Peyer's patch (tissue), 4 donors: ENCODE results near the gene CSTB. TPM values are rescaled to one million over a fixed set of nuclear protein-coding genes. Genes with fewer than 3 reads are reported as not detected.

Experiments
- DNase-seq, 3 donors: peaks; one replicate each; pipeline ENCODE4 v3.0.0-alpha.2; 2017 to 2019
- H3K27ac ChIP-seq, 4 donors: fragments of 200-600 bp; sonication (generic); one replicate each; pipeline ENCODE4 v1.5.1; 2016 to 2019
- H3K27me3 ChIP-seq, 2 donors: fragments of 200-600 bp; sonication (generic); one replicate each; pipeline ENCODE4 v1.5.1; 2019
- H3K36me3 ChIP-seq, 3 donors: fragments of 200-600 bp; sonication (generic); one replicate each; pipeline ENCODE4 v1.5.1; 2016 to 2019
- H3K4me1 ChIP-seq, 4 donors: fragments of 200-600 bp; sonication (generic); one replicate each; pipeline ENCODE4 v1.5.1; 2016 to 2019
- H3K4me3 ChIP-seq, 4 donors: fragments of 200-600 bp; sonication (generic); 1 replicate in 3 of 4; 2 replicates in 1 of 4; pipeline ENCODE4 v1.5.1; 2016 to 2019; ENCODE audit warnings: mild to moderate bottlenecking in 1 of 4
- H3K9me3 ChIP-seq, 4 donors: fragments of 200-600 bp; sonication (generic); one replicate each; pipeline ENCODE4 v1.5.1; 2016 to 2019; ENCODE audit warnings: mild to moderate bottlenecking in 1 of 4
- POLR2A ChIP-seq, 2 donors: fragments of 450-650 bp; IDR thresholded peaks; one replicate each; pipeline ENCODE4 v1.5.1; 2017; ENCODE audit warnings: antibody characterized with exemption in 2 of 2, mild to moderate bottlenecking in 2 of 2, moderate library complexity in 2 of 2
- total RNA-seq, 4 donors: library from RNA; depleted of rRNA; stranded (reverse); fragments of >200 nt; gene quantifications; one replicate each; pipeline ENCODE4 v1.1.0, GENCODE V29; 2016
- TF ChIP-seq, protein P1 (sequence below), 6 experiments: fragments of 450-650 bp in 4 of 6; fragments of 200-600 bp in 2 of 6; sonication (generic) in 1 of 6; IDR thresholded peaks; one replicate each; pipeline ENCODE4 v1.5.1; 2017 to 2019; ENCODE audit warnings: antibody characterized with exemption in 6 of 6, mild to moderate bottlenecking in 3 of 6, moderate library complexity in 1 of 6

CSTB gene
- total RNA-seq, 4 donors from 2014 or later = 7.4 to 16.1 (median 13.3) TPM

GRCh38 chr21:43767498-43767983 is 8.6 kb downstream of the CSTB start:
- no peak for TF ChIP-seq POLR2A (IDR thresholded peaks at IDR 0.05)
- TF ChIP-seq, protein P1, sequence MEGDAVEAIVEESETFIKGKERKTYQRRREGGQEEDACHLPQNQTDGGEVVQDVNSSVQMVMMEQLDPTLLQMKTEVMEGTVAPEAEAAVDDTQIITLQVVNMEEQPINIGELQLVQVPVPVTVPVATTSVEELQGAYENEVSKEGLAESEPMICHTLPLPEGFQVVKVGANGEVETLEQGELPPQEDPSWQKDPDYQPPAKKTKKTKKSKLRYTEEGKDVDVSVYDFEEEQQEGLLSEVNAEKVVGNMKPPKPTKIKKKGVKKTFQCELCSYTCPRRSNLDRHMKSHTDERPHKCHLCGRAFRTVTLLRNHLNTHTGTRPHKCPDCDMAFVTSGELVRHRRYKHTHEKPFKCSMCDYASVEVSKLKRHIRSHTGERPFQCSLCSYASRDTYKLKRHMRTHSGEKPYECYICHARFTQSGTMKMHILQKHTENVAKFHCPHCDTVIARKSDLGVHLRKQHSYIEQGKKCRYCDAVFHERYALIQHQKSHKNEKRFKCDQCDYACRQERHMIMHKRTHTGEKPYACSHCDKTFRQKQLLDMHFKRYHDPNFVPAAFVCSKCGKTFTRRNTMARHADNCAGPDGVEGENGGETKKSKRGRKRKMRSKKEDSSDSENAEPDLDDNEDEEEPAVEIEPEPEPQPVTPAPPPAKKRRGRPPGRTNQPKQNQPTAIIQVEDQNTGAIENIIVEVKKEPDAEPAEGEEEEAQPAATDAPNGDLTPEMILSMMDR (IDR thresholded peaks at IDR 0.05) = no peak
- DNase-seq = no peak
- Histone ChIP-seq H3K9me3 (no peaks in the 10 kb centered on the region), H3K4me1 (peaks cover 0 to 24% (median 1%) of the 10 kb centered on the region in 4 donors), H3K27ac (peak overlapping the region in 3 of 4 donors; percentile 42 to 66 (median 59)), H3K36me3 (no peaks in the 10 kb centered on the region), H3K4me3 (no peak overlapping the region), H3K27me3 (no peaks in the 10 kb centered on the region)

- DNase-seq = no peak
- no peak overlapping the region for H3K4me3 ChIP-seq
- H3K27me3 ChIP-seq = no peaks in the 10 kb centered on the region
- no peaks in the 10 kb centered on the region for H3K9me3 ChIP-seq
- TF ChIP-seq, protein P1 (IDR thresholded peaks at IDR 0.05) = peak in 2 of 6 experiments; percentile 12 to 25
- no peak for TF ChIP-seq POLR2A (IDR thresholded peaks at IDR 0.05)
- H3K4me1 ChIP-seq = peaks cover 0 to 24% (median 1%) of the 10 kb centered on the region in 4 donors
- H3K36me3 ChIP-seq = peaks cover 0 to 3% (median 0%) of the 10 kb centered on the region in 3 donors
- H3K27ac ChIP-seq = no peak overlapping the region
Measured at GRCh38 chr21:43766734-43767497, 9.2 kb downstream of the CSTB start.

DNA sequence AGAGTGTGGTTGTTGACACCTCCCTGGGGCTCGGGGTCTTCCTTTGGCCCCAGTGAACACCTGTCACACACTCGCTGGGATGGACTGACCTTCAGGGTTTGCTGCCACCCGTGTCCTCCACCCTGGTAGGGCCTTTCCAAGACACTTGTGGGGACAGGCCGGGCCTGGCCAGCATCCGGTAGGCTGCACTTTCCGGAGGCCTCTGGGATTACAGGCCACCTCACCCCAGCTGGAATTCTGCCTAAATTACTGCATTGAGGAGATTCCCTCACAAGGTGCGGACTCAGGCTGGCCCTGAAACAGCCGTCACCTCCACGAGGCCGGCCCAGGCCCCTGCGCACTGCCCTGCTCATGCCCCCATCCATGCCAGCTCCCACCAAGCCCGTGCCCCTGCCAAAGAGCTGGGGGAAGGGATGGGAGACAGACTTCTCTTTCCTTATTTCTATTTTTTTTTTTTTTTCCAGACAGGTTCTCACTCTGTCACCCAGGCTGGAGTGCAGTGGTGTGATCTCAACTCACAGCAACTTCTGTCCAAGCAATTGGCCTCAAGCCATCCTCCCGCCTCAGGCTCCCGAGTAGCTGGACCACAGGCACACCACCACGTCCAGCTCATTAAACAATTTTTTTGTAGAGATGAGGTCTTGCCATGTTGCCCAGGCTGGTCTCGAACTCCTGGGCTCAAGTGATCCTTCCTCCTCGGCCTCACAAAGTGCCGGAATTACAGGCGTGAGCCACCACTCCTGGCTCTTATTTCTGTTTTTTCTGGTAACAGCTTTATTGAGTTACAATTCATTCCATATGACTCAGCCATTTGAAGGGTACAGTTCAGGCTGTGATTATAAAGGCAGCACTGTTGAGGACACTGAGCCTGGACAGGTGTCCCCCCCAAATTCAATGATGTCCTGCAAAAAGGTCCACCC is 11.3 kb downstream of the CSTB start:
- Histone ChIP-seq H3K36me3 (peaks cover 0 to 17% (median 0%) of the 10 kb centered on the region in 3 donors), H3K27ac (no peak overlapping the region), H3K27me3 (no peaks in the 10 kb centered on the region), H3K4me3 (no peak overlapping the region), H3K4me1 (peaks cover 0 to 24% (median 1%) of the 10 kb centered on the region in 4 donors), H3K9me3 (no peaks in the 10 kb centered on the region)
- TF ChIP-seq POLR2A (IDR thresholded peaks at IDR 0.05) = no peak
- TF ChIP-seq, protein P1 (IDR thresholded peaks at IDR 0.05) = no peak
- no peak for DNase-seq

- H3K27ac ChIP-seq = no peak overlapping the region
- H3K9me3 ChIP-seq = no peaks in the 10 kb centered on the region
- no peak overlapping the region for H3K4me3 ChIP-seq
- H3K36me3 ChIP-seq = peaks cover 0 to 25% (median 0%) of the 10 kb centered on the region in 3 donors
- no peaks in the 10 kb centered on the region for H3K27me3 ChIP-seq
- TF ChIP-seq POLR2A (IDR thresholded peaks at IDR 0.05) = no peak
- TF ChIP-seq, protein P1 (IDR thresholded peaks at IDR 0.05) = no peak
- peaks cover 0 to 24% (median 1%) of the 10 kb centered on the region in 4 donors for H3K4me1 ChIP-seq
- no peak for DNase-seq
Measured at GRCh38 chr21:43763901-43764523, 12.1 kb downstream of the CSTB start.
